HG03442 (cell line): Measurements from ENCODE around the gene SNX14.

ENCODE experiments used
- ATAC-seq: cut with Tn5 transposase; IDR thresholded peaks from one replicate; pipeline ENCODE4 v1.9.1; 2021; ENCODE audit warnings: mild to moderate bottlenecking, moderate library complexity; ENCODE audit not compliant: unreplicated experiment

SNX14 gene

DNA sequence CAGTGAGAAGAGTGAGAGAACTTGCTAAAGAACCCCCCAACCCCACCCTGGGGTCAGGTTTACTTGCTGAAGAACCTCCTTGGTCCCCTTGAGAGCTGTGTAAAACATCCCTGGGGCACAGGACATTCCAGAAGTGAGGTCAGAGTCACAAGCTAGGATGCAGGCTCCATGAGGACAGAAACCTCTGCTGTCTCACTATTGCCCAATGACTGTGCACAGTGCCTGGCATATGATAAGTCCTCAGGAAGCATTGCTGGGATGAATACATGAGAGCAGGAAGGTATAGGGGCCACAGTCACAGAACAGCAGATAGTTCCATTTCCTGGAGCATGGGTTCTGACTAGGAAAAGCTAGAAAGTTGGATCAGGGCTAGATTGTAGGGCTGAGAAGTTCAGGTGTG, 125.3 kb downstream of the SNX14 start:
- ATAC-seq = no peak

DNA sequence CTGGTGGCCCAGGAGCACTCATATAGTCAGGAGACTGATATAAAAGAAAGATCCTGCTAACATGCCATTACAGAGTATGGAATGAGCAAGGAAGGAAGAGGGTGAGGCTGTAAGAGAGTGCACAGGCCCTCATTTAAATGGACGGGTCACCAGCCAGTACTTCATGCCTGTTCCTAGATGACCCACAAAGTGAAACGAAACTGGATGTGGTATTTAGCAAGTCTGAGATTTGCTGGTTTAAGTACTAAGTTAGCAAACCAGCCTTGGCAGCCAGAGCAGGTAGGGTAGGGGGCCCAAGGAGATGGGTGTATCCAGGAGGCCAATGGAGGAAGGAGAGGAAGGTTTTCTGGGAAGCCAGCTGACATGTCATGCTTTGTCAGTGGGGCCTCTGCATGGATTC, 127.9 kb downstream of the SNX14 start:
- peak; percentile 40 for ATAC-seq

DNA sequence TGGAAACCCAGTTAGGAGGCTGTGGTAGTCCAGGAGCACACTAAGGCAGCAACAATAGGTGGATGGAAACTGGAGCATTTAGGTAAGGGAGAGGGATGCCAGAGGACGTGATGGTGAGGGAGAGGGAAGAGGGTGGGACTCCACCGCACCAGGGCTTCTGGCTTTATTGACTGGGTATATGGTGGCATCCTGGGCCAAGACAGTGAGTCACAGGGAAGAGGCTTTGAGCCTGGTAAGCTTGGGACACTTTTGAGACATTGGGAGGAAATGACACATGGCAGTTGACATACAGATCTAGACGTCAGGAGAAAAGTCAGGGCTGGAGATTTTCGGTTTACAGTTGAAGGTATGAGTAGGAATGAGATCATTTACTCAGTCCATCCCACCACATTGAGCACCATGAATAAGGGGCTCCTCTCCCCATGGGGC, 128.9 kb downstream of the SNX14 start:
- no peak for ATAC-seq

DNA sequence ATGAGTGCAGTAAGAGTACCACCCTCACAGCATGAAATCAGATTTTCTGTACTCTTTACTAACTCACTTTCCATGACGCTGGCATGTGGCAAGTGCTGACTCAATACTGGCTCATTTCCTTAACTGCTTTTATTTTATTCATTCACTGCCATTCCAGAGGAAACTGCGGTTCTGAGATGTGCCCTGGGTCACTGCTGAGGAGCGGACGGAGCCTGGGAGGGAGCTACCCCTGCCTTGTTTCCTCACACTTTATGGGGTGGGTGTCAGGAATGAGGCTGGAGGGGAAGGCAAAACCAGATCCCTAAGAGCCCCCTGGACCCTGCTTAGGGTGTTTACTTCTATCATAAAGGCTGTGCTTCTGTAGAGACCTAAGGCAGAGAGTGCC, 129.4 kb downstream of the SNX14 start:
- ATAC-seq = no peak

DNA sequence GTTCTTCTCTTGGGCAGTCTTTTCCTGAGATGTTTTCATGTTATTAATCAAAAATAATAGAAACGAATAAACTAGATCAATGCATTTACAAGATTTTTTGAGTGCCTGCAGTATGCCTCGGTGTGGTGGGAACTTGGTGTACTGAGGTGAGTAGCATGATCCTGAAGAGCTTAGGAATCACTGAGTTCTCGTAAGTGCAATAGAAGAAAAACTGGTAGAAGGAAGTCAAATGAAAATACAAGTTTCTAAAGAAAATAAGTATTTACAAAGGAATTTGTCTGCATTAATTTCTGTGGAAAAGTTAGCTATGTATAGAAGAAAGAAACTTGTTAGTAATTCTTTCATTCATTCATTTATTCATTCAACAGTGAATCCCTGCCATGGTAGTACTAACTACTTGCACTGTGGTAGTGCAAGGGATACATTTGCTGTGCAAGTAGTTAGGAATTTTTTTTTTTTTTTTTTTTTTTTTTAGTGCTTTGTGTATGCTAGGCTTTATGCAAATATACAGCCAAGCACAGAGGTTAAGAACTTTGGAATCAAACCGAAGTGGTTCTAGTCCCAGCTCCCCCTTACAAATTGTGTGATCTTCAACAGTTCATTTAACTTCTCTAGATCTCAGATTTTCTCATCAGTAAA, 129.9 kb downstream of the SNX14 start:
- no peak for ATAC-seq

DNA sequence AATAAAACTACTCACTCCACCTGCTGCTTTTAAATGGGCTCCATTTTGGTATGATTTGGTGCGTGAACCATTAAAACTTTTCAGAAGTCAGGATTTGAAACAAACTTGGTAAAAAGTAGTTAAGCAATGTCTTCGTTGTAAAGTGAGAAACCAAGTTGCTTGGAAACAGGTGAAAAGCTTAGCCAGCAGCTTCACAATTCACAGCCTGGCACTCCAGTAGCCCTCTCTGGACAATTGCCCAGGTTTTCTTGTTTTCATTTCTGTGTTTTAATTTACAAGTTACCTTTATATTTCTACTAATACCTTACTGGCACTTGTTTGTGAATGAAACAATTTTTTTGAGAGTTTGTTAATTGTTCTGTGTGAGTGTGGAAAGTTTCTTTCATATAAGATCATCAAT, 131.0 kb downstream of the SNX14 start:
- no peak for ATAC-seq

DNA sequence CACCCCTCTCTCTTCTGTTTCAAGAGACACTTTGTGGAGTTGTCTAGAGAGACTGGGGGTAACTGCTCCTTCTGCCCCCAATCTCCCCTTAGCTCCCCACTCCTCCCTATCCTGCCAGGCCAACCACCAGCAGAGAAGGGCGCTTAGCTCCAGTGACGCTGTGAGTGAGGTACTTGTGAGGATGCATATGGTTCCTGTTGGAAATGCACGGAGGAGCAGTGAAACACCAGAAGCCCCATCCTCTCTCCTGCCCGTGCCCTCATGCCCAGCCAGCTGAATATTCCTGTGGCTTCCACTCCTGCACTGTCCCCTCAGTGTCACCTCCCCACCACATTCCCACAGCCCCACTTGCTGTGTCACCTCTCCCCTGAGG, 131.9 kb downstream of the SNX14 start:
- peak; percentile 1 for ATAC-seq

DNA sequence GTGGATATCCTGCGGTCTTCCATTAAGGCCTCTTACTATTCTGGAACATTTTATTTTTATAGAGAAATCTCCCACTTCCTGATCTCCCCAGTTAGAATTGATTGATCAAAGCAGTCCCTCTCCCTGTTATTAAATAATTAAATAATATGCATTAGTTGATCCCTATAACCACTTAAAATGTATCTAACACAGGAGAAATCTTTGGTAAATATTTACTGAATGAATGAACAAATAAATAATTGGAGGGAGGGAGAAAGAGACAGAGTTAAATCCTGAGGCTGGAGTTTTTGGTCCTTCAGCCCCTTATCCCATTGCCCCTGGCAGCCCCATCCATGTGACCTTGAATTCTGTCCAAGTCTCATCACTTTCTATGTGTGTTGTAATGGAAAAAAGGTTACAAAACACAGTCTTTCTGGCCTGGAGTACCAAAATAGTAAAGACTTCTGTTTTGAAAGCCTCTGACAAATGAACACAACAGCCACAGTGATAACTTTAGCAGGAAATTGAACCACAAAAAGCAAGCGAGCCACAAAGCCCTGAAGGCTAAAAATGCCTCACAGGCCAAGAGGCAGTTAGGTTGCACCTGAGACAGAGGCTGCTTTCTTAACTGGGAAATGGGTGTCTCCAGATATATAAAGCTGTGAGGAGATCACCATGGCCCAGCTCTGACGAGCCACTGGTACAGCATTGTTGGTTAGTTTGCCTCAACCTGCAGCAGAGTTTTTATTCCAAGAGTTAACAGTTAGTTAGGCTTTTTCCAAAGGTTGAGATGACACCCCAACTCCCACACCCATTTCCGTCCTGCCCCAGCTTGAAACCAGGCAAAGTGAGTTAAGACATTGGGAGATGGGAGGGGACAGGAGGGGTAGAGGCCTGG, 132.5 kb downstream of the SNX14 start:
- peak; percentile 79 for ATAC-seq

DNA sequence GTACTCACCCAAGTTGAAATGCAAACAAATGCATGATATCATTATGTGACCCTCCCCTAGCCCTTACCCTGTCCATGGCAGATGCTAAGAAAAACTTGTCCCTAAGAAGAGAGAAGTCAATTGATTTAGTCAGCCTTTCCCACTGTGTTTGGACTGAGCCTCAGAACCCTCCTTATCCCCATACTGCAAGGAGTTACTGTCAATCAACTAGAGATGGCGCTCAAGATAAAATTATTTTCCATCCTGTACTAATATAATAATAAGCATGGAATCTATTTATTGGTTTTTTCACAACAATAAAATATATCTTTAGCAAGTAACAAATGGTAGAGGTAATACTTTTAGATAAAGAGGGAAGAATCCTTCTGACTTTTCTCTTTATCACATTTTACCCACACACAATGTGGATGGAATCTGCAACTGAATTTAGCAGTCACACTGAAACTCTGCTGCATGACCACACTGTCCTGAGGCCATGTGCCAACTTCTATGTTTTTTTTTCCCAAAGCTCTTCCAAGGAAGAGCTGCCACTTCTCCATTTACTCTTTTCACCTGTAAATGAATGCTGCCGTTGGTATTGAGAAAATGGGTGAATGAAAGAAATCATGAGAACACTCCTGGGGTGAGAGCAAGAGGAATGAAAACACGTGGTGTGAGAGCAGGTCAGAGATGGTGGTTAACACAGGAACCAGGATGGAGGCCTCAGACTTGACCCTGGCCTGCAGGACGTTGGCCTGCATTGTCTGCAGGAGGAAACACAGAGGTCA, 133.3 kb downstream of the SNX14 start:
- ATAC-seq = no peak

DNA sequence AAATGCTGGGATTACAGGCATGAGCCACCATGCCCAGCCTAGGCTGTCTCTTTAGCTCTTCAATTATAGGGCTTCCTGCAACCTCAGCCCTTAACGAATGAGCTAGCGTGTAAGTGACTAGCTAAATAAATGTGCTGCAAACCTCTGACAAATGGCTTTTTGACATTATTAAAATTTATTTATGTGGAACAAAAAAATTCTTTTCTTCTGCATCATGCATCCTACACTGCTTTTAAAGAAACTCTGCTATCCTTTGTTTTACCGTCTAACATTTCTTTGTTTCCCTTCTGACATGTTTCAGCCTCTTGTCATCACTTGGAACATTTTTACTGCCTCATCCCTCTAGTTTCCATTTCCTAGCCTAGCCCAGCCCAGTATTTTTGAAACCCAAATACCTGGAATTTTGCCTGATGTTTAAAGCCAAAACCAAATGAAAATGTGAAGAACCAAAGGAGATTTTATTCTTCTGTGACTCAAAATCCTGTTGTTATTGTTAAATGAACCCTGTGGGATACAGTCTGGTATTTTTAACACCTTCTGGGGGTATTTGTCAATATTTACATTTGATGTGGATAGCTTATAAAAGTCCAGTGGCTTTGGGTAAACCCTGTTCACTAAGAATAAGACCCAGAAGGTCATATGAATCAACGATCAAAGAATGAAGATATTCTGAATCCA, 134.3 kb downstream of the SNX14 start:
- no peak for ATAC-seq

DNA sequence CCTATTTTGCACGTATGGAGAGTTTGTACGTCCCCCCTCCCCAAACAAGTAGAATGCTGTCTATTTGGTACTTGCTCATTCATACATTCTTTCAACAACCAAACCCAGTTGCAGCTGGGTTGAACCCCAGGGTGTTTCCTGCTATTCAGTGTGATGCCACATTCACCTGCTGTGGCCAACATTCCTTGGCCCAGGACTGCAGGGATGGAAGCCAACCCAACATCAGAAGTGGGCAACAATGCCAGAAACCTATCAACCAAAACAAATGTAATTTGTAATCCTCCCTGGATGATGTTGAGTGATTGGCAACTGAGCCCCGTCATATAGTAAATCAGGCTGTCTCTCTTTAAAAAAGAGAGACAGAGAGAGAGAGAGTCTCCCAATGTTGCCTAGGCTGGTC, 134.9 kb downstream of the SNX14 start:
- no peak for ATAC-seq

DNA sequence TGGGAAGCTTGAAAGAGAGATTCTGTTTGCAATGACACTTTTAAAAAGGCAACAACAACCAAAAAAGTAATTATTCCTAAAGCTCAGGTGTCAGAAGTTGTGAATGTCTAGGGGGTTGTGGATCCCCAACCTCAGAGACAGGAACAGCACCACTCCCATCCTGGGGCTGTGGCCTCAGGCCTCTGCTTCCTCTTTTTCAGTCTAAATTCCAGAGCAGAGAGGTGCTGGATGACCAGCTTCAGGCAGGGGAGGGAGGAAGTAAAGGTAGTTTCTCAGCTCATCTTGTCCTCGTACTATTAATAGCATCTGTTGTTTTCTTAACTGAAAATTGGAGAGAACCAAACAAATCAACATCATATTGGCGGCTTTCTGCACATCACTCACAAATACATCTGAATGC, 135.5 kb downstream of the SNX14 start:
- no peak for ATAC-seq

DNA sequence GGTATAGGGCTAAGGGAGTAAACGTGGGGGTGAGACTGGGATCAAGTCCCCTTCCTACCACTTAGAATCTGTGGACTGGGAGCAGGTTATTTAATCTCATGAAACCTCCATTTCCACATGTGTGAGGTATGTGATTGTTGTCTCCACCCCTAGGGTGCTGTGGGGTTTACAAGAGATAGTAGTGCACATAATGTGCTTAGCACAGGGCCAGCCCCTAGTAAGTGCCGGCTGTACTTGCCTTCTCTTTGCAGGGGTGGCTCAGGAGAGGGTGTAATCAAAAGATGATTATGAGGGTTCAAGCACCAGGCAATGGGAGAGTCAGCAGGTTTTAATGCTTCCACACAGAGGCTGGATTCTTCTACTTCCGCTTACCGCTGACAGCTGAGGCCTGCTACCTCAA, 136.9 kb downstream of the SNX14 start:
- ATAC-seq = no peak
